MCF 10A (cell line): Measurements from ENCODE around the gene BCL2A1. TPM values are rescaled to one million over a fixed set of nuclear protein-coding genes. Genes with fewer than 3 reads are reported as not detected.
"Not testable (repeated sequence)": the region's sequence is repeated elsewhere in the genome, so short reads cannot be mapped to it uniquely, and the experiment has no call there.

ENCODE experiments used
- BruUV-seq: library from RNA; stranded (reverse); fragments of 400-500 nt; replicated peaks from 2 replicates; lab custom pipeline; 2021; lab: Mats Ljungman, UMichigan
- CTCF ChIA-PET: fragments of 300-600 bp; sonication (Branson Sonifier 250); formaldehyde crosslinking; extraction: SDS; loops from one replicate; lab custom pipeline; 2021; ENCODE audit warnings: antibody characterized with exemption, inconsistent platforms; lab: Yijun Ruan, JAX
- POLR2A ChIA-PET: fragments of 300-600, 350-650 bp; sonication (Branson Sonifier 250); formaldehyde crosslinking; extraction: SDS; loops from one replicate; lab custom pipeline; 2020; ENCODE audit warnings: antibody characterized with exemption, inconsistent platforms; lab: Yijun Ruan, JAX
- DNase-seq: peaks from one replicate; pipeline ENCODE4 v3.0.0-alpha.2; 2018; ENCODE audit not compliant: unreplicated experiment
- H3K27ac Mint-ChIP-seq: one replicate; pipeline ENCODE4 v1.8.0; 2022; ENCODE audit warnings: mild to moderate bottlenecking, low read depth, mixed read lengths; ENCODE audit not compliant: unreplicated experiment
- H3K27me3 Mint-ChIP-seq: one replicate; pipeline ENCODE4 v1.8.0; 2022; ENCODE audit warnings: mixed read lengths; ENCODE audit not compliant: insufficient read depth, unreplicated experiment
- H3K36me3 Mint-ChIP-seq: one replicate; pipeline ENCODE4 v1.8.0; 2022; ENCODE audit warnings: mild to moderate bottlenecking, moderate library complexity, mixed read lengths; ENCODE audit not compliant: insufficient read depth, unreplicated experiment
- H3K4me1 Mint-ChIP-seq: one replicate; pipeline ENCODE4 v1.8.0; 2022; ENCODE audit warnings: mixed read lengths; ENCODE audit not compliant: insufficient read depth, unreplicated experiment
- H3K4me3 Mint-ChIP-seq: one replicate; pipeline ENCODE4 v1.8.0; 2022; ENCODE audit warnings: mild to moderate bottlenecking, moderate library complexity, mixed read lengths; ENCODE audit not compliant: unreplicated experiment
- H3K9me3 Mint-ChIP-seq: one replicate; pipeline ENCODE4 v1.8.0; 2022; ENCODE audit warnings: mixed read lengths; ENCODE audit not compliant: unreplicated experiment
- intact Hi-C: fragments of 100-400 bp; cut with micrococcal nuclease; formaldehyde crosslinking; loops from 2 replicates; pipeline ENCODE4 v1.14.1; 2022
- total RNA-seq: library from RNA; stranded (reverse); gene quantifications from 2 replicates; pipeline ENCODE4 v1.2.3, GENCODE V29; 2022
- TF ChIP-seq, protein P1 (sequence below): fragments of 200-600 bp; IDR thresholded peaks from one replicate; pipeline ENCODE4 v1.8.0; 2022; ENCODE audit warnings: antibody characterized with exemption, mild to moderate bottlenecking; ENCODE audit not compliant: unreplicated experiment

Gene BCL2A1
- total RNA-seq, 1 experiment from 2014 or later: not detected

GRCh38 chr15:79964232-79964805 lies 6.7 kb downstream of the BCL2A1 start:
- ChIA-PET POLR2A (interaction anchor here (0.6 kb wide), 1 partner anchor 224 kb away, joined by 3 read pairs; no protein-coding TSS in a partner anchor), CTCF (no interaction called here)
- TF ChIP-seq, protein P1, sequence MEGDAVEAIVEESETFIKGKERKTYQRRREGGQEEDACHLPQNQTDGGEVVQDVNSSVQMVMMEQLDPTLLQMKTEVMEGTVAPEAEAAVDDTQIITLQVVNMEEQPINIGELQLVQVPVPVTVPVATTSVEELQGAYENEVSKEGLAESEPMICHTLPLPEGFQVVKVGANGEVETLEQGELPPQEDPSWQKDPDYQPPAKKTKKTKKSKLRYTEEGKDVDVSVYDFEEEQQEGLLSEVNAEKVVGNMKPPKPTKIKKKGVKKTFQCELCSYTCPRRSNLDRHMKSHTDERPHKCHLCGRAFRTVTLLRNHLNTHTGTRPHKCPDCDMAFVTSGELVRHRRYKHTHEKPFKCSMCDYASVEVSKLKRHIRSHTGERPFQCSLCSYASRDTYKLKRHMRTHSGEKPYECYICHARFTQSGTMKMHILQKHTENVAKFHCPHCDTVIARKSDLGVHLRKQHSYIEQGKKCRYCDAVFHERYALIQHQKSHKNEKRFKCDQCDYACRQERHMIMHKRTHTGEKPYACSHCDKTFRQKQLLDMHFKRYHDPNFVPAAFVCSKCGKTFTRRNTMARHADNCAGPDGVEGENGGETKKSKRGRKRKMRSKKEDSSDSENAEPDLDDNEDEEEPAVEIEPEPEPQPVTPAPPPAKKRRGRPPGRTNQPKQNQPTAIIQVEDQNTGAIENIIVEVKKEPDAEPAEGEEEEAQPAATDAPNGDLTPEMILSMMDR: no peak
- H3K27ac Mint-ChIP-seq: no peak overlapping the region
- no peaks in the 10 kb centered on the region for H3K27me3 Mint-ChIP-seq
- no peak overlapping the region for H3K4me3 Mint-ChIP-seq
- H3K4me1 Mint-ChIP-seq: no peaks in the 10 kb centered on the region
- no peak for DNase-seq
- no peaks in the 10 kb centered on the region for H3K36me3 Mint-ChIP-seq
- no peaks in the 10 kb centered on the region for H3K9me3 Mint-ChIP-seq
- intact Hi-C loops: no loop called here
- BruUV-seq: no TSS peak

DNA sequence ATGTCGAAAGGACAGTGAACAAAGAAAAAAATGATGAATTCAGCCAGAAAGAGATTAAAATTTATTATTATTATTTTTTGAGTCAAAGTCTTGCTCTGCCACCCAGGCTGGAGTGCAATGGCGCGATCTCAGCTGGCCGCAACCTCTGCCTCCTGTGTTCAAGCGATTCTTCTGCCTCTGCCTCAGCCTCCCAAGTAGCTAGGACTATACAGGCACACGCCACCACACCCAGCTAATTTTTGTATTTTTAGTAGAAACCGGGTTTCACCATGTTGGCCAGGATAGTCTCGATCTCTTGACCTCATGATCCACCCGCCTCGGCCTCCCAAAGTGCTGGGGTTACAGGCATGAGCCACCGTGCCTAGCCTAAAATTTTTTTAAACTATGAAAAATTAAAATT lies 8.1 kb downstream of the BCL2A1 start:
- DNase-seq, intact Hi-C loops, BruUV-seq, CTCF ChIA-PET, H3K4me1 Mint-ChIP-seq, H3K27ac Mint-ChIP-seq, H3K36me3 Mint-ChIP-seq, H3K9me3 Mint-ChIP-seq, H3K4me3 Mint-ChIP-seq, H3K27me3 Mint-ChIP-seq: not testable (repeated sequence)
- POLR2A ChIA-PET: interaction anchor here (0.7 kb wide), 1 partner anchor 53 kb away, joined by 4 read pairs; no protein-coding TSS in a partner anchor

DNA sequence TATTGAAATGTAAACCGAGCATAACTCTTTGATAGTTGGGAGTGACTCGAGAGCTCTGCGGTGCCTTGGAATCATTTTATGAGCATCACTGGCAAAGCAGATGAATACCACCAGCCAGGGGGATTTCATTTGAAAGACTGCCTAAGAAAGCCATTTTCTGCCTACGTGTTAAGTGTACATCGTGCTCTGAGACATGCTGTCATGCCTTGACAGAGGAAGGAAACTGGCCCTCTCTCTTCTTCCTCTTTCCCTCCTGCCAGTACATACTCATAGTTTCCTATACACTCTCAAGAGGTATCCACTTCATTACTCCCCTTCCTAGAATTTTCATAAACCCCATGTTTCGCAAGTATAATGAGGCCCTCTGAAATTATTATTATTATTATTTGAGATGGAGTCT lies 8.8 kb downstream of the BCL2A1 start:
- H3K4me1 Mint-ChIP-seq: no peaks in the 10 kb centered on the region
- no TSS peak for BruUV-seq
- no peaks in the 10 kb centered on the region for H3K9me3 Mint-ChIP-seq
- H3K4me3 Mint-ChIP-seq: no peak overlapping the region
- TF ChIP-seq, protein P1: no peak
- intact Hi-C loops: no loop called here
- no peaks in the 10 kb centered on the region for H3K27me3 Mint-ChIP-seq
- H3K27ac Mint-ChIP-seq: no peak overlapping the region
- ChIA-PET POLR2A (no interaction called here), CTCF (interaction anchor here (0.6 kb wide), 1 partner anchor 39 kb away, joined by 3 read pairs; no protein-coding TSS in a partner anchor)
- H3K36me3 Mint-ChIP-seq: no peaks in the 10 kb centered on the region
- no peak for DNase-seq

GRCh38 chr15:79960502-79961212 lies 10.3 kb downstream of the BCL2A1 start:
- no peak overlapping the region for H3K27ac Mint-ChIP-seq
- BruUV-seq: no TSS peak
- DNase-seq: peak; percentile 39
- H3K9me3 Mint-ChIP-seq: no peaks in the 10 kb centered on the region
- POLR2A ChIA-PET: interaction anchor here (0.9 kb wide), 1 partner anchor 37 kb away, joined by 5 read pairs; no protein-coding TSS in a partner anchor
- no peak overlapping the region for H3K4me3 Mint-ChIP-seq
- H3K27me3 Mint-ChIP-seq: no peaks in the 10 kb centered on the region
- no peaks in the 10 kb centered on the region for H3K4me1 Mint-ChIP-seq
- intact Hi-C loops: no loop called here
- CTCF ChIA-PET: interaction anchor here (0.7 kb wide), 1 partner anchor 32 kb away, joined by 3 read pairs; no protein-coding TSS in a partner anchor
- H3K36me3 Mint-ChIP-seq: no peaks in the 10 kb centered on the region
- TF ChIP-seq, protein P1: no peak
